Fibroblast of lung (primary cell): ENCODE measurements around the gene ADD3. TPM values are rescaled to one million over a fixed set of nuclear protein-coding genes. Genes with fewer than 3 reads are reported as not detected.

Experiments
- DNase-seq, 2 donors: peaks; one replicate each; pipeline versions ENCODE4 v3.0.0 to v3.0.0-alpha.2; 2010; ENCODE audit warnings: low read depth in 2 of 2
- H2AFZ ChIP-seq: 2 replicates; pipeline ENCODE4 v1.5.1; 2012; ENCODE audit warnings: low read length, control low read depth, inconsistent platforms
- H3K27ac ChIP-seq: 2 replicates; pipeline ENCODE4 v1.5.1; 2011; ENCODE audit warnings: low read length, control low read depth; ENCODE audit not compliant: insufficient read depth
- H3K27me3 ChIP-seq: 2 replicates; pipeline ENCODE4 v1.5.1; 2011; ENCODE audit warnings: mild to moderate bottlenecking, low read length; ENCODE audit not compliant: control insufficient read depth, insufficient read depth
- H3K36me3 ChIP-seq: 2 replicates; pipeline ENCODE4 v1.5.1; 2011; ENCODE audit warnings: low read length; ENCODE audit not compliant: control insufficient read depth, insufficient read depth
- H3K4me1 ChIP-seq: 2 replicates; pipeline ENCODE4 v1.5.1; 2011; ENCODE audit warnings: low read length; ENCODE audit not compliant: control insufficient read depth, insufficient read depth; ENCODE audit errors: extremely low read depth
- H3K4me2 ChIP-seq: 2 replicates; pipeline ENCODE4 v1.5.1; 2011; ENCODE audit warnings: low read length, control low read depth; ENCODE audit not compliant: insufficient read depth; ENCODE audit errors: extremely low read depth
- H3K4me3 ChIP-seq, 4 experiments: fragments of 200-600 bp in 1 of 4; sonication (generic) in 1 of 4; replicated peaks in 1 of 4; 2 replicates each; pipeline ENCODE4 v1.5.1; 2011 to 2016; ENCODE audit warnings: low read length in 4 of 4, low read depth in 3 of 4, mild to moderate bottlenecking in 3 of 4, control low read depth in 2 of 4, inconsistent platforms in 1 of 4, mixed read lengths in 1 of 4; ENCODE audit not compliant: insufficient read depth in 1 of 4; ENCODE audit errors: control extremely low read depth in 1 of 4
- H3K79me2 ChIP-seq: 2 replicates; pipeline ENCODE4 v1.5.1; 2012; ENCODE audit warnings: mild to moderate bottlenecking, low read length, inconsistent platforms; ENCODE audit not compliant: control insufficient read depth, insufficient read depth
- H3K9ac ChIP-seq: 2 replicates; pipeline ENCODE4 v1.5.1; 2011; ENCODE audit warnings: mild to moderate bottlenecking, low read length, control low read depth; ENCODE audit not compliant: insufficient read depth
- H3K9me3 ChIP-seq: 2 replicates; pipeline ENCODE4 v1.5.1; 2012; ENCODE audit warnings: low read depth, low read length; ENCODE audit not compliant: control insufficient read depth, insufficient read depth
- H4K20me1 ChIP-seq: 2 replicates; pipeline ENCODE4 v1.5.1; 2011; ENCODE audit warnings: low read length; ENCODE audit not compliant: control insufficient read depth, insufficient read depth; ENCODE audit errors: extremely low read depth
- CTCF ChIP-seq, 2 donors: IDR thresholded peaks in 1 of 2; conservative IDR thresholded peaks in 1 of 2; 1 replicate in 1 of 2; 2 replicates in 1 of 2; pipeline ENCODE4 v1.5.1; 2011 to 2012; ENCODE audit warnings: low read length in 2 of 2, control low read depth in 1 of 2, inconsistent platforms in 1 of 2, low read depth in 1 of 2, mild to moderate bottlenecking in 1 of 2
- EZH2 ChIP-seq: IDR thresholded peaks from 2 replicates; pipeline ENCODE4 v1.5.1; 2012; ENCODE audit warnings: low read length, control low read depth, mild to moderate bottlenecking; ENCODE audit errors: missing control alignments
- polyA plus RNA-seq, 2 donors: library from polyadenylated mRNA; depleted of rRNA in 1 of 2; stranded (reverse) in 1 of 2; unstranded in 1 of 2; fragments of >200 nt; gene quantifications; 2 replicates each; pipeline ENCODE4 v1.2.1, GENCODE V29; 2011 to 2012; ENCODE audit warnings: missing spikeins in 1 of 2
- total RNA-seq: library from RNA; depleted of rRNA; stranded (reverse); fragments of >200 nt; gene quantifications from 2 replicates; pipeline ENCODE4 v1.2.1, GENCODE V29; 2014

ADD3 gene
- total and polyA plus RNA-seq, 2 donors (not counting 1 experiment from before 2014, with no cell fraction given) = 93.0 to 416 TPM

GRCh38 chr10:110010486-110011378 is 2.9 kb downstream of the ADD3 start:
- H3K4me3 ChIP-seq = peak overlapping the region in 1 of 4 experiments; percentile 94
- no peak overlapping the region for H3K27ac ChIP-seq
- no peak overlapping the region for H2AFZ ChIP-seq
- H3K4me1 ChIP-seq = peaks cover 7% of the 10 kb centered on the region
- H3K27me3 ChIP-seq = no peaks in the 10 kb centered on the region
- no peak for TF ChIP-seq CTCF (conservative IDR thresholded peaks at IDR 0.05 in 1 of 2, IDR thresholded peaks at IDR 0.05 in 1 of 2; ENCODE audit: low read depth in 1 of 2, low read length in 2 of 2)
- no peak for TF ChIP-seq EZH2
- H4K20me1 ChIP-seq = no peaks in the 10 kb centered on the region
- no peaks in the 10 kb centered on the region for H3K9me3 ChIP-seq
- peak in 1 of 2 donors; percentile 53 for DNase-seq
- no peak overlapping the region for H3K9ac ChIP-seq
- no peaks in the 10 kb centered on the region for H3K36me3 ChIP-seq
- peaks cover 74% of the 10 kb centered on the region for H3K79me2 ChIP-seq
- H3K4me2 ChIP-seq = peak overlapping the region; percentile 99

- Histone ChIP-seq H3K79me2 (peaks cover 82% of the 10 kb centered on the region), H3K36me3 (no peaks in the 10 kb centered on the region), H3K4me2 (no peak overlapping the region), H3K27ac (no peak overlapping the region), H3K9ac (no peak overlapping the region), H3K4me1 (peaks cover 7% of the 10 kb centered on the region), H2AFZ (no peak overlapping the region), H3K27me3 (no peaks in the 10 kb centered on the region), H4K20me1 (no peaks in the 10 kb centered on the region), H3K4me3 (no peak overlapping the region), H3K9me3 (no peaks in the 10 kb centered on the region)
- TF ChIP-seq EZH2 (no peak), CTCF (conservative IDR thresholded peaks at IDR 0.05 in 1 of 2, IDR thresholded peaks at IDR 0.05 in 1 of 2; ENCODE audit: low read depth in 1 of 2, low read length in 2 of 2) (no peak)
- DNase-seq = no peak
These were observed 3.9 kb downstream of the ADD3 start for GRCh38 chr10:110011681-110012080.

GRCh38 chr10:110013630-110014293 is 6.0 kb downstream of the ADD3 start:
- Histone ChIP-seq H3K9ac (no peak overlapping the region), H3K4me2 (no peak overlapping the region), H3K36me3 (no peaks in the 10 kb centered on the region), H3K27ac (no peak overlapping the region), H3K4me3 (no peak overlapping the region), H3K4me1 (peaks cover 7% of the 10 kb centered on the region), H2AFZ (no peak overlapping the region), H4K20me1 (no peaks in the 10 kb centered on the region), H3K27me3 (no peaks in the 10 kb centered on the region), H3K9me3 (no peaks in the 10 kb centered on the region), H3K79me2 (peaks cover 90% of the 10 kb centered on the region)
- TF ChIP-seq EZH2 = no peak
- no peak for TF ChIP-seq CTCF (conservative IDR thresholded peaks at IDR 0.05 in 1 of 2, IDR thresholded peaks at IDR 0.05 in 1 of 2; ENCODE audit: low read depth in 1 of 2, low read length in 2 of 2)
- DNase-seq = no peak
